GM12878 (cell line): Measurements from ENCODE around the gene COX17. TPM values are rescaled to one million over a fixed set of nuclear protein-coding genes. Genes with fewer than 3 reads are reported as not detected.

Source experiments
- ASH2L ChIP-seq: fragments of 300-600, 200-600 bp; sonication (generic); IDR thresholded peaks from 2 replicates; pipeline ENCODE4 v1.6.1; 2017; ENCODE audit warnings: low read depth, mild to moderate bottlenecking, borderline replicate concordance
- BCL11A ChIP-seq: IDR thresholded peaks from 2 replicates; pipeline ENCODE4 v1.6.1; 2011; ENCODE audit warnings: low read depth, low read length
- BCLAF1 ChIP-seq: fragments of 450-650 bp; IDR thresholded peaks from 2 replicates; pipeline ENCODE4 v1.6.1; 2017; ENCODE audit warnings: antibody characterized with exemption, mild to moderate bottlenecking, moderate library complexity
- BHLHE40 ChIP-seq, 2 experiments: fragments of 450-650 bp in 1 of 2; IDR thresholded peaks; 2 replicates each; pipeline ENCODE4 v1.6.1; 2011 to 2017; ENCODE audit warnings: low read depth in 2 of 2, borderline replicate concordance in 1 of 2, improper control_type of control experiment in 1 of 2, low read length in 1 of 2, mild to moderate bottlenecking in 1 of 2
- EED ChIP-seq: sonication (generic); IDR thresholded peaks from 2 replicates; pipeline ENCODE4 v1.6.1; 2016; ENCODE audit warnings: antibody characterized with exemption, low read depth
- KDM1A ChIP-seq: fragments of 200-600 bp; sonication (generic); IDR thresholded peaks from 2 replicates; pipeline ENCODE4 v1.6.1; 2016; ENCODE audit warnings: borderline replicate concordance
- MAX ChIP-seq: IDR thresholded peaks from 2 replicates; pipeline ENCODE4 v1.6.1; 2012; ENCODE audit warnings: low read depth, low read length, improper control_type of control experiment
- MLLT1 ChIP-seq: fragments of 450-650 bp; IDR thresholded peaks from 2 replicates; pipeline ENCODE4 v1.6.1; 2016; ENCODE audit warnings: mild to moderate bottlenecking
- PRDM15 ChIP-seq: fragments of 450-650 bp; formaldehyde crosslinking; IDR thresholded peaks from 2 replicates; pipeline ENCODE4 v1.4.0; 2020; ENCODE audit warnings: mild to moderate bottlenecking, moderate library complexity
- RBBP5 ChIP-seq: fragments of 200-600 bp; sonication (generic); conservative IDR thresholded peaks from 2 replicates; pipeline ENCODE4 v1.6.1; 2016
- SKIL ChIP-seq: fragments of 450-650 bp; IDR thresholded peaks from 2 replicates; pipeline ENCODE4 v1.6.1; 2017; ENCODE audit warnings: mild to moderate bottlenecking, low read depth, inconsistent platforms; ENCODE audit not compliant: poor library complexity, severe bottlenecking
- ZNF592 ChIP-seq: fragments of 450-650 bp; IDR thresholded peaks from 2 replicates; pipeline ENCODE4 v1.6.1; 2017; ENCODE audit warnings: mild to moderate bottlenecking, moderate library complexity
- polyA plus RNA-seq, 11 experiments: library from polyadenylated mRNA; depleted of rRNA in 4 of 11; unstranded in 6 of 11; stranded (reverse) in 5 of 11; fragments of >200 nt; fragmentation: Nextera tagmentation in 4 of 11; fragmentation: Illumina TruSeq in 1 of 11; extraction: Ambion mirVana in 4 of 11; extraction: Trizol in 1 of 11; gene quantifications; 1 replicate in 1 of 11; 2 replicates in 10 of 11; pipeline versions ENCODE4 v1.2.1 to v1.2.3, GENCODE V29; 2011 to 2016; ENCODE audit warnings: inconsistent platforms in 2 of 11, missing spikeins in 2 of 11, low read depth in 1 of 11
- total RNA-seq, 4 experiments: library from RNA; depleted of rRNA in 3 of 4; stranded (reverse); fragments of >200 nt in 3 of 4; fragmentation: Illumina TruSeq in 1 of 4; extraction: Trizol in 1 of 4; gene quantifications; 2 replicates each; pipeline versions ENCODE4 v1.2.1 to v1.2.3, GENCODE V29; 2013 to 2021

COX17 gene
- total and polyA plus RNA-seq, 10 of the 15 experiments (the other 5 are each of a cell fraction or from before 2014, with no cell fraction given) = 111 to 717 (median 243) TPM

GRCh38 chr3:119637679-119638477 is 39.3 kb downstream of the COX17 start (continued):
- TF ChIP-seq KDM1A (no peak), EED (peak; percentile 87; the same call in 1 of the 2 replicates), RBBP5 (no peak), BHLHE40 (IDR thresholded peaks at IDR 0.05; ENCODE audit: borderline replicate concordance in 1 of 2, low read depth in 2 of 2, low read length in 1 of 2) (peak; percentile 56 to 63; a peak in 3 of 4 replicates), SKIL (peak; percentile 33), BCLAF1 (no peak), MAX (no peak), BCL11A (peak; percentile 2; the same call in 1 of the 2 replicates), ZNF592 (no peak), MLLT1 (no peak), ASH2L (0 out of 2 replicates have a peak, but pooled peaks have one; percentile 35), PRDM15 (CRISPR knock-in tag) (no peak)
